ENCODE results near the gene MED13L.

MED13L gene

DNA sequence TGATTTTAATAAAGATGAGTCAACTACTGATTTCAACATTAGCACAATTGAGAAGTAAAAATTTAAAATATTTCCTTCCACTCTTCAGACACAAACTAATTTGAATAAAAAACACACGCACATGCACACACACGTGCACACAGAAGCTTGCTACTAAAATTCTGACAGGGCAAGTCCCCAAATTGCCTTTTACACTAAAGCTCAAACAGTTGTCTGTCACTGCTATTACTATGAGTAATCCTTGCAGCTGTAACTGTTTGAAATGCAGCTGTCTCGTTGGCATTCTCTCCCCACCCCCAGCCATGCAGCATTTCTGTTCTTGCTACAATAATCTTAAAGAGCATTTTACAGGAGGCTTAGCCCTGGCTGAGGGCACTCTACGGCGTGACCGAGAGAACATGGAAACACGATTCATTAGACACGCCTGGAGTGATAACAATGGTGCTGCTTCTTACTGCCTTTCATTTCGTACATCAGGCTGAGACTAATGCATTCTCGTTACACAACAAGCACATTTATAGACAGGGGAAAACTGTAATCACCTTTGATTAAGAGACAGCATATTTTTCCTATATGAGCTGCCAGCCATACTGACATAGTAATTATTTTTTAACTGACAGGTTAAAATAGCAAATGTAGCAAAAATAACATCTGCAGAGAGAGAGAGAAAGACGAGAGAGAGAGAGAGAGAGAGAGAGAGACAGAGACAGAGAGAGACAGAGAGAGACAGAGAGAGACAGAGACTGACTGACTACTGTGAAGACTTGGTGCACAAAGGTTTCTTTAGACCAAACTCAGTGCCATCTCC is 153.8 kb downstream of the MED13L start:
- DNase-seq, result peak; percentile 9

DNA sequence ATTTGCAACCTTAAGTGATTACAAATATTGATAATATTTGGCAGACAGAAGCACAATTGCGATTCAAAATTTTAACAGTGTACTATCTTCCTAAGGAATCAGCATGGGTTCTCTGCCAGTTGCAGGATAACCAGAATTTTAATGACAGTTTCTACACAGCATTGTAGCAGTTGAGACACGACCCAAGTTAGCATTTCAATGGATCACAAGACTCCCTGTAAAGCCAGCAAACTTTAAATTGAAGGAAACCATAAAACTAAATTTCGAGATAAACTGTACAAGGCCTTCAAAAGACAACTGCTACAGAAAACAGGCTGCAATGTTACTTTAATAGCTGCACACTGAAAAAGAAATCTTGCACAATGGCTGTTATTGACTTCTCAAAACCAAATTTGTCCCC is 154.9 kb downstream of the MED13L start:
- DNase-seq, result no peak

DNA sequence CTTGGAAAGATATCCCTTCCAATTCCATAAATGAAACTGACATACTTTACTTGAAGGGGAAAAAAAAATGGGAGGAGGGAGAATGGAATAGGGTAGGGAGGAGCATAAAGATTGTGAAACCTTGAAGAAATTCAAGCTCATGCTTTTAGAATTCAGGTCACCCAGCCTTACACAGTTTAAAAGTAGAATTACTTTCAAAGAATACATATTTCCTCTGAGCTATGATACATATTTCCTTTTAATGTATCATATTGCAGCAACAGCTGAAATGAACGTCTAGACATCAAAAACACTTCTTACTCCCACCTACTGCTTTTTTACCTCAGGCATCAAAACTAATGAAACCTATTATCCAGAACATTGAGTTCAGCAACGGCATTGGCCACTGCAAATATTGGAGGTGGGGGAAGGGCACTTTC is 156.0 kb downstream of the MED13L start:
- no peak for DNase-seq

DNA sequence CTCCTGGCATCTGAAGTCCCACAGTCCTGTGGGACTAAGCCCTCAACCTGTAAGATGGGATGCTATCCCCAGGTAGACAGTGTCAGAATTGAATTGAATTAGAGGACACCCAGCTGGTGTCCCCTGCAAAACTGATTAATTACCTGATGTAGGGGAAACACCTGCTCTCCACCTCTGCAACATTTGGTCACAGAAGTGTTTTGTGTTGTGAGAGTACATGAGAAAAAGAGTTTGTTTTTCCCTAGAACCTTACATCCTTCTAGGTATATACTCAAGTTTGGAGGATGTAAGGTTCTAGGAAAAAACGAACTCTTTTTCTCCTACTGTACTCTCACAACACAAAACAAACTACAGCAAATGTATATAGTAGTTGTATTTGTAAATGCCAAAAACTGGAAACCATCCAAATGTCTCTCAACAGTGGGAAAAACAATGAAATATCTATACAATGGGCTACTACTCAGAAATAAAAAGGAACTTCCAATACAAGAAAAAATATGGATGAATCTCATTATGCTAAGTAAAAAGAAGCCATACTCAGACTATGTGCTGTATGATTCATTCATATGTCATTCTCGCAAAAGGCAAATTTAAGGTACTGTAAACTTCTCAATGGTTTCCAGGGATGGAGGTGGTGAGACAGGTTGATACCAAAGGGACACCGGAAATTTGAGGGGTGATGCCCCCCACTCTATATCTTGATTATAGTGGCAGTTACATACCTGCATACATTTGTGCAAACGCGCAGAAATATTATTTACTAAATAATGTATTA is 160.7 kb downstream of the MED13L start:
- no peak for DNase-seq

DNA sequence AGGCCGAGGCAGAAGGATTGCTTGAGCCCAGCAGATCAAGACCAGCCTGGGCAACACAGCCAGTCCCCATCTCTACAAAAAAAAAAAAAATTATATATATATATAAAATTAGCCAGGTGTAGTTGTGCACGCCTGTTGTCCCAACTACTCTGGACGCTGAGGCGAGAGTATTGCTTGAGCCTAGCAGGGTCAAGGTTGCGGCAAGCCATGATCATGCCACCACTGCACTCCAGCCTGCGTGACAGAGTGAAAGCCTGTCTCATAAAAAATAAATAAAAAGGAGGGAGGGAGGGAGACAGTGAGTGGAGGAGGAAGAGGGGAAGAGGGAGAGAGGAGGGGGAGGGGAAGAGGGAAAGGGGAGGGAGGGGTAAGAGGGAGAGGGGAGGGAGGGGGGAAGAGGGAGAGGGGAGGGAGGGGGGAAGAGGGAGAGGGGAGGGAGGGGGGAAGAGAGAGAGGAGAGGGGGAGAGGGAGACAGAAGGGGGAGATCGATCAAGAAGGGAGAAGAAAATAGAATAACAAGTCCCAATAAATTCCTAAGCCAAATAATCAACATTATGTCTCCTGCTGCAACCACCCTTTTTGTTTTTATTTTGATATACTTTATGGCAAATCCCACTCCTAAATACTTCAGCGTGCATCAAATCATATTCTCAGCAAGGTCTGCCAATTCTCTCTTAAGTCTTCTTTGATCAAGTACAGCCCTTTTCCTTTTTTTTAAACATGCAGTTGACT is 163.9 kb downstream of the MED13L start:
- DNase-seq, result no peak

DNA sequence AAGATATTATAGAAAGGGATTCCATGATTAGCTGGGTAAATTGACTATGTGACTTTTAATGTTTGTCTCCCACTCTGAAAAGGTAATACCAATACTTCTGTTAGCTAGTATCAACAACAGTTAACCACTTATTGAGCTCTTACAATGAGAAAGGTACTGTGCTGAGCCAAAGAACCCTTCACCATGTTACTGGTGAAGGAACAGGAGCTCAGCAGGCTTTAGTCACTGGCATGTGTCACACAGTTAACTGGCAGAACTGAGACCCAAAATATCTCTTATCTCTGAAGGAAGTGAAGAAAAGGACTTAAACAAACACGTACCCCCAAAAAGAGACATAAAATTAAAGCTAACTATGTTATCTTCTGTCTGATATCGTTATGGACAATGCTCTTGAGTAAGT is 170.6 kb downstream of the MED13L start:
- DNase-seq, result no peak

DNA sequence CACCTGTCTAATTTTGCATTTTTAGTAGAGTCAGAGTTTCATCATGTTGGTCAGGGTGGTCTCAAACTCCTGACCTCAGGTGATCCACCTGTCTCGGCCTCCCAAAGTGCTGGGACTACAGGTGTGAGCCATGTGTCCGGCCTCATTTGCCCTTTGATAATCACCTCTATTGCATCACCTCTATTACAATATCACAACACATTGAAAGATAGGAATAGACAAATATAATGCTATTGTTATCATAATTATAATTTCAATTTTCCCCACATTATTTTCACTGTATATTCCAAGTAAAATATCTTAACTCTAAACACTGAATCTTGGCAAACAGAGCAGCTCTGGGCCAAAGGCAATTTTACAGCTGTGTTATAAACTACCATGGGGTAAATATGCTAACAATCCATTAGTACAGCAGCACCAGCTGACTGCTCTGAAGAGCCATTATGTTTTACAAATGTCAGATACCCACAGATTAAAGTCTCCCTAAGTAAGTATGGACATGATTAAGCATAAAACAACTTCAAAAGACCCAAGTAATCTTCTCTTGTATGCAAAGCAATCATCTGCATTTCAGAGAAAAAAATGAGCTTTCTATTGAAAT is 173.2 kb downstream of the MED13L start:
- no peak for DNase-seq

DNA sequence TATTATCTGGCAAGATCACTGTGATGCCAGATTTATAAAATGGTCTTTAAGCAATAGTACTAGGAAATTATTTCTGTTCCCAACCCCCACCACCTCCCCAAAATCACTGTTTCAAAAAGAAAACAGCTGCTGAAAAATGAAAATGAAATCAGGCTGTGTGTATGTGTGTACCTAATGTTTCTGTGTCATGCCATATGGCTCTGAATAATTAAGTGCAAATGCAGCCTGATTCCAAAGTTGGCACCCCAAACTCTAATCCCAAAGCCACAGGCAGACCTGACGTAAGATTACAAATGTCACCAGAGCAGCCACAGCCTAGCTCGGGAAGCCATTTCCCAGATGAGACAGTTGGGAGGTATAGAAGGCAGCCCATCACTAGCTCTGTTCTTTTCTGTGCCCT is 175.5 kb downstream of the MED13L start:
- DNase-seq, result no peak

DNA sequence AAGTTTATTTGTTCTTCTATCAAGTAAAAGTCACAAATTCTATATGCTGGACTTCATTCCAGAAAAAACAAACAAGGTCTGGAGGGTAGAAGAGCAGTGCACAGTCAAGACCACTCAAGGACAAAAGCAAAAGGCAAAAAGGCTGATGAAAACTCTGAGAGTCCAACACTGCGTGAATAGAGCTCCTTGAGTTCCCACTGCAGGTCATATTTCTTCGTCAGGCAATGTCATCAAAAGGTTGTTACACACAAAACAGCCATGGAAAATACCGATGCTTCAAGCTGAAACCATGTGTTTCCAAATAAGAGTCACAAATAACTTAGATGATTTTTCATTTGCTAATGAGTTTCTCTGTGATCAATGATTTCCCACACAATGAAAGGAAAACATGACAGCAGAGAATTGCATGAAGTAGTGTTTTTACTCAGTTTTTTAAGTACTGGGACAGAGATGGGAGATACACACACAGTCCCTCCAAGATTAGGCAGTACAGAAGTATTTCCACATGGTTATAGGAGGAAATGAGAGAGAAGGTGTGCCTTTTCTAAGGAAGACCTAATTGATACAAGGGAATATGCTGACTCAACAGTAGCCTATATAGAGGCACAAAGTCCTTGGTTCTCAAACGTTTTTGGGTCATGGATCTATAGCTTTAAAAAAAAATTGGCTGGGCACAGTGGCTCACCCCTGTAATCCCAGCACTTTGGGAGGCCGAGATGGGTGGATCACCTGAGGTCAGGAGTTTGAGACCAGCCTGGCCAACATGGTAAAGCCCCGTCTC is 177.7 kb downstream of the MED13L start:
- no peak for DNase-seq

DNA sequence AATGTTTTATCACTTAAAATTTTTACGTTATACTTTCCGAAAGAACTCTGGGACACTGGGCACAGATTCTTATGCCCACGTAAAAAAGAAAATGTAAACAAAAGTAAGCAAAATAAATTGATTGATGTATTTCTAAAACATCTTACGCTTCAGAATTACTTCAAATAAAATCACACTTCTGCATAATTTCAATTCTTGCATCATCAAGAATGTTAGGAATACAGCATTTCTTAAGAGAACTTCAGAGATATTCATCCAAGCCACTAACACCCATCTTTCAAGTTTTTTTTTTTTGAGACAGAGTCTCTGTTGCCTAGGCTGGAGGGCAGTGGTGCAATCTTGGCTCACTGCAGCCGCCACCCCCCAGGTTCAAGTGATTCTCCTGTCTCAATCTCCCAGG is 180.6 kb downstream of the MED13L start:
- DNase-seq, result no peak

DNA sequence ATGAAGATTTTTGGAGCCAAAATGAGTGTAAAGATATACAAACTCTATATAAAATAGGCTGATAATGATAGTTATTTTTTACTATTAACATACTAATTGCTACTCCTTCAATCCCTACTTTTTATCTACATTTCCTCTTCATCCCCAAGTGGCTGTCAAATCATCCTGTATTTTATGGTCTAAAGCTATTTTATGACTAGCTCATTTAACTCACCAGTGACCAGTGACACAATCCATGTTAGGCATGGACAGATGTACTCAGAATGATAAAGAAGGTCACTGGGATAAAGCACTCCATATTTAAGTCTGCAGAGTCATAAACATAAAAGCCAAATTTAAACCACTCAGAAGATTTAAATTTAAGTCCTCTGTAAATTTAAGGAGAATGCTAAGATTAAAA is 183.0 kb downstream of the MED13L start:
- no peak for DNase-seq

DNA sequence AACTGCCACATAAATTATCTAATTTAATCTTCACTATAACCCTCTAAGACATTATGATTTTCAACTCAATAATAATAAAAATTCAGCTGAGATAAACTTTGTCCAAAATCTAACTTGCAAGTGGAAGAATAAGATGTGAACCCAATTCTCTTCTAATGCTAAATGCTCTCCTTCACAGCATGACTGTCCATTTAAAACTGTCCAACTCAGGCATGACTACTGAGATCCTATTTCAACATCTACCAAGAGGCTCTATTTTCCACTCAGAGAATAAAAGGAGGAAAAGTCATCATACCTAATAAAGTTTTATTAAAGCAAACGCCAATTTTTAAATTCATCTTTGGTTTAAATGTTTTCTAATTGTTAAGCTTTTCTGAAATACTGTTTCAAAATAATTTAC is 183.6 kb downstream of the MED13L start:
- DNase-seq, result no peak

DNA sequence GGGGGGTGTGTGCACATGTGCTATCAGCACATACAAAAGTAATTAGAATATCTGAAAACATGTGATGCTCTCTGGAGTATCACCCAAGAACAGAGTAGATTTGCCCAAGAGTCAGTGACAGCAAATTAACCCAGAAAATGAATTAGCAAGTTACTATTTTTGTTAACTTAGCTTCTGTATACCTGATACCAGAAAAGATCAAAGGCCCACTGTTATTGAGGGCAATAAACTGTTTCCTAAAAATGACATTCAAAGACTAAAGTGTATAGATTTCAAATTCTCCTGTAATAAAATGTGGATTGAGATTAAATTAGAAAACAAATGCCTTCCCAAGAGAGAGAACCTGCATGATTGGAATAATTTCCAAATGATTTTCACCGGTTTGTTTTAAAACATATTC is 184.7 kb downstream of the MED13L start:
- no peak for DNase-seq

DNA sequence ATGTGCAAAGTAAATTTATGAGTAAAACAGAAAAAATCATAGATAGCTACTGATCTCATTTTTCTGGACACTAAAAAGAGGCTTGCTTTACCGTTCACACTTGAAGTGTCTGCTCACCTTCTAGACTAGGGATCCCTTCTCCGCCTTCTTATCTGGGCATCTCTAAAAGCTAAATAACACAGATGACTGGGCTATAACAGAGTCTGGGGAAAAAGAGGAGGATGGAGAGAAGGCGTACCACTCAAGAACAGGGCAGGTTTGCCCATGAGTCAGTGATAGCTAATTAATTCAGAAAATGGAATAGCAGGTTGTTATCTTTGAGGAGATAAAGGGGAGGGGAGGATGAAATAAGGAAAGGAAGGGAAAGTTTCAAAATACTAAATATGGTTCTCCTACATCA is 185.3 kb downstream of the MED13L start:
- DNase-seq, result no peak

DNA sequence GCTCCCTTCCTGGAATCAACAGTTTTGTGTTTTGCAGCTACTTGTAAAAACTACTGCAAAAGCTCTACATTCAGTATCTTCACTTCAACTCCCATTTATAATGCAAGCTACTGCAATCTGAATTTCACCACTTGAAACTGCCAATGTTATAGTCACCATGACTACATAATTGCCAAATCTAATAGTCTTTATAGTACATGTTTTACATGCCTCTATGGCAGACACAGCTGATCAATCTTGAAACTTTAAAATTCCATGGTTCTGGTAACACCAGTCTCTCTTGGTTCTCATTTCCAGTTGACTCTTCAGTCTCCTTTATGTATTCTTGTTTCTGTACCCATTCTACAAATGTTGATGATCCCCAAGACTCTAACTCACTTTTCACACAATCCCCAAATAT is 185.9 kb downstream of the MED13L start:
- no peak for DNase-seq

DNA sequence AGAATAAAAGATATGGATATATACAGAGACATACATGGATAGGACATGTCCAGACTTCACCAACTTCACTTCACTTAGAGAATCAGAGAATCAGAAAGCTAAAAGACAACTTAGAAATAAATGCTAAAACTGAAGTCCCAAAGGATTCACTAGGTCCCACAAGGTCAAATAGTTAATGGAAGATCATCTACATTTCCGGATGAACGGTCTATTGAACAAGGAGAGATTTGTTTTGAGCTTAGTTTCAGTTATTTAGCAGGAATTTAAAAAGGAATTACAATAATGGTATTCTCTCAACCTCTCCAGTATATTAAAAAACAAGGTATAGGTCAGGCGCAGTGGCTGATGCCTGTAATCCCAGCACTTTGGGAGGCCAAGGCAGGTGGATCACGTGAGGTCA is 187.0 kb downstream of the MED13L start:
- DNase-seq, result no peak

DNA sequence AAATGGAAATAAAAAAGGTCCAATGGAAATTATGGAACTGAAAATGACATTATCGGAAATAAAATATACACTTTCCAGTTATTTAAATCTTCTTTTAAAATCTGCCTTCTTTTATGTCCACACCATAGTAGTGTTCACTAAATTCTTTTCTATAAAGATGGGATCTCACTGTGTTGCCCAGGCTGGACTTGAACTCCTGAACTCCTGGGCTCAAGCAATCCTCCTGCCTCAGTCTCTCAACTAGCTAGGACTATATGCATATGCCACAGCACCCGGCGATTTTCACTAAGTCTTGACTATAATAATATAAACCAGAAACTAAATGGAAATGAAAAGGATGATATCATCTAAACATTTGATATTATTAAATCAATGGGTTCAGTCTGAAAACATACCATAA is 188.4 kb downstream of the MED13L start:
- no peak for DNase-seq

DNA sequence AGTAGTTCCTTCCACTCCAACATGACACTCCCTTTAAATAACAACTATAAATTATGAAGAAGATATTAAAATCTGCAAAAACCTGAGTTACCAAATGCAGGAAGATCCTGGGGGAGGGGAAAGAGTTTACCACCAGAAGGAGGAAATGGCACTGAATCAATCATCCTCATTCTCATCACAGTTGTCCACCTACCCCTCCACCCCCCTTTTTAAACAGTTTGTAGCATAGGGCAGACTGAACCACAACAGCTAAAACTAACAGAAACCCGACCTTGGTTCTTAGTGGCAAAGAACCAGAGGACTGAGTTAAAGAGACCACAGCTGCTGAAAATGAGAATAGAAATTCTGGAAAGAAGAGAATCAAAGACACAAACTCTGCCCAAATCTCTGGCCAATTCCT is 189.5 kb downstream of the MED13L start:
- no peak for DNase-seq

DNA sequence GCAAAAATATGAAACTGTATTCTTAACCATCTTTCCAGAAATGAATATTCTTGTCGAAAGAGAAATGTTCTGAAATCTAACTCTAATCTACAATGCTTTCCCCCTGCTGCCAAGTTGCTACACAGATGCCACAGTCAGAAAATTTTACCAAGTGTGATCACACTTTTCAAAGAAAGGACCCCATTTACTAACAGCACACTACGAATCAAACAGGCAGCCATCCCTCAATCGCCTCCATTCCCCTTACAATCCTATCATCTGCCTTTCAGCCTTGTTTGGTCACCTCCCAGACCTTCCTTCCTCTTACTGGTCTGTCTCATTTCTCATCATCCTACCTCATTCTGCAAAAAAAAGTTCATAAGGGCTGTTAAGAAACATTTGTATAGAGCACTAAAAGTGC is 190.1 kb downstream of the MED13L start:
- no peak for DNase-seq

DNA sequence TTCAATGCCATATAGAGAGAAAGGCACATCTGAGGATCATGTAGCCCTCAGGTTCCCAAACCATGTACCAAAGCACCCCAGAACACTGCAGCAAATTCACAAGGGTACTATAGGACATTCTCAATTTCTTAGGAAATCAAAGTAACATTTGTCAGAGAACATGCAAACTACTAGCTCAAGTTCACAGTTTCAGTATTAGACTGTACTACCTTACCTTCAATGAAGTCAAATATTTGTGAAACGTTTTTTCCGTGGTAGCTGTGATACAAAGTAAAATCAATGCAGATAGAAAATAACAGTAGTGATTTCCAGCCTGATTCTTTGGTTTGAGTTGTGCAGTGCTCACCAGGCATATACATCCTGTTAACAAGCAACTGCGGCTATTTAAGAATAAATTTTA is 197.1 kb downstream of the MED13L start:
- DNase-seq, result no peak

DNA sequence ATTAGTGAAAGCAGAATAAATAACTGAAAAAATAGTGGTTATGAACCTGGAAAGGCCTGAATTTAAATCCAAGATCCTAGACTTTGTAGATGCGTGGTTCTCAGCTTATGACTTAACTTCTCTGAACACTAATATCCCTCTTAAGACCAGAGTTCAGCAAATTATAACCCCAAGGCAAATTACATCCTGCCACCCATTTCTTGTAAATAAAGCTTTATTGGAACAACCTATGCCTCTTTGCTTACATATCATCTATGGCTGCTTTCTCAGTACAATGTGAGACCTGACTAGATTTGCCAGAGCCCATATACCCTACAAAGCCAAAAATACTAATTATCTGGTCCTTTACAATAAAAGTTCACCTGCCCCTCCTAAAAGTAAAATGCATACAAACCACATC is 199.1 kb downstream of the MED13L start:
- DNase-seq, result no peak

DNA sequence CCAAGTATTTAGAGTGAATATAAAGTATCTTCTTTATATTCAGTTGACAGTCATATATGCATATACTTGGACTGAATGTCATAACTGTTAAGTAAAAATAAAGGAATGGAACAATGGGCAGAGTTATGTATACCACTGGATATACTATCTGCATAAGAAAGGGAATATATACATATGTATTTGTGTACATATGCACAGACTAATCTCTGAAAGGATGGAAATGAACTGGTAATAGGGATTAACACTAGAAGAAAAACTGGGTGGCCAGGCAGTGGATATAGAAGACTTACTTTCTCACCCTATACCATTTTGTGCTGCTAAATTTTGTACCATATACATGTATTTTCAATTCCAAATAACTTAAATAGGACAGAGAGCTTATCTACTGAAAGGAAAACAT is 200.1 kb downstream of the MED13L start:
- DNase-seq, result no peak

DNA sequence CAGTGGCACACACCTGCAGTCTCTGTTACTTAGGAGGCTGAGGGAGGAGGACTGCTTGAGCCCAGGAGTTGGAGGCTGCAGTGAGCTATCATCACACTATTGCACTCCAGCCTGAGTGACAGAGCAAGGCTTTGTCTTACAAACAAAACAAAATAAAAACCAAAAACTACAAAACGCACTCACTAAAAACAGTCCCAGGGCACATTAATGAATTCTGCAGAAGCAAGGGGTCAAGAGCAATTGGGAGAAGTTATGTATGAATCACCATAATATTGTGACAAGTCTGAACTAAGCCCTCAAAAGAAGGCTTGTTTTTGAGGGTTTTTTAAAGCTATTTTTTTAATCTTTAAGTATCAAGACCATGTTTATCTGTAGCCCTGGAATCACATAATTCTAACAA is 201.1 kb downstream of the MED13L start:
- no peak for DNase-seq
